Thoracic aorta (tissue), 2 donors: ENCODE measurements around the gene FAM13A. TPM values are rescaled to one million over a fixed set of nuclear protein-coding genes. Genes with fewer than 3 reads are reported as not detected.

Experiments
- ATAC-seq: fragments of 150-250 bp; one replicate; pipeline ENCODE4 v1.8.0; 2017; ENCODE audit warnings: low read depth; ENCODE audit not compliant: insufficient number of reproducible peaks, low FRiP score
- DNase-seq: peaks from one replicate; pipeline ENCODE4 v3.0.0-alpha.2; 2020; ENCODE audit warnings: low spot score
- H3K27ac ChIP-seq, 2 donors: fragments of 200-600 bp; sonication (generic); 1 replicate in 1 of 2; 2 replicates in 1 of 2; pipeline ENCODE4 v1.5.1; 2016; ENCODE audit warnings: mild to moderate bottlenecking in 2 of 2, moderate library complexity in 2 of 2
- H3K27me3 ChIP-seq: fragments of 200-600 bp; sonication (generic); replicated peaks from 2 replicates; pipeline ENCODE4 v1.6.0; 2016; ENCODE audit warnings: mild to moderate bottlenecking; ENCODE audit not compliant: insufficient read depth
- H3K36me3 ChIP-seq: fragments of 200-600 bp; sonication (generic); one replicate; pipeline ENCODE4 v1.5.1; 2016
- H3K4me1 ChIP-seq, 2 donors: fragments of 200-600 bp; sonication (generic); 1 replicate in 1 of 2; 2 replicates in 1 of 2; pipeline versions ENCODE4 v1.5.1 to v1.6.0; 2016; ENCODE audit warnings: low read depth in 2 of 2, mild to moderate bottlenecking in 1 of 2; ENCODE audit not compliant: control insufficient read depth in 1 of 2
- H3K4me3 ChIP-seq: fragments of 200-600 bp; sonication (generic); 2 replicates; pipeline ENCODE4 v1.5.1; 2016; ENCODE audit warnings: mild to moderate bottlenecking
- H3K9me3 ChIP-seq: fragments of 200-600 bp; sonication (generic); 2 replicates; pipeline ENCODE4 v1.5.1; 2016
- CTCF ChIP-seq: fragments of 200-600 bp; sonication (generic); IDR thresholded peaks from one replicate; pipeline ENCODE4 v1.5.1; 2019; ENCODE audit warnings: antibody characterized with exemption
- total RNA-seq, 2 donors: library from RNA; depleted of rRNA; stranded (reverse); fragments of >200 nt; gene quantifications; one replicate each; pipeline versions ENCODE4 v1.1.0 to v1.2.3, GENCODE V29; 2016

Gene FAM13A
- total RNA-seq, 2 donors from 2014 or later, result 27.3 to 32.5 TPM

GRCh38 chr4:88818631-88819470 is 238.1 kb downstream of the FAM13A start:
- Histone ChIP-seq H3K36me3 (no peaks in the 10 kb centered on the region), H3K4me3 (no peak overlapping the region), H3K27me3 (no peaks in the 10 kb centered on the region), H3K9me3 (no peaks in the 10 kb centered on the region), H3K27ac (peak overlapping the region; percentile 29 to 83), H3K4me1 (peaks cover 40 to 65% of the 10 kb centered on the region in 2 donors)
- ATAC-seq (no peak), DNase-seq (no peak)
- TF ChIP-seq CTCF, result peak; percentile 34

GRCh38 chr4:88817740-88818139 is 239.2 kb downstream of the FAM13A start:
- H3K27me3 ChIP-seq, result no peaks in the 10 kb centered on the region
- DNase-seq (no peak), ATAC-seq (no peak)
- no peaks in the 10 kb centered on the region for H3K36me3 ChIP-seq
- H3K4me3 ChIP-seq, result no peak overlapping the region
- TF ChIP-seq CTCF, result no peak
- H3K4me1 ChIP-seq, result peaks cover 40 to 70% of the 10 kb centered on the region in 2 donors
- no peaks in the 10 kb centered on the region for H3K9me3 ChIP-seq
- H3K27ac ChIP-seq, result no peak overlapping the region

- Histone ChIP-seq H3K27ac (no peak overlapping the region), H3K4me3 (no peak overlapping the region), H3K36me3 (no peaks in the 10 kb centered on the region), H3K27me3 (no peaks in the 10 kb centered on the region), H3K9me3 (no peaks in the 10 kb centered on the region), H3K4me1 (peaks cover 30 to 66% of the 10 kb centered on the region in 2 donors)
- TF ChIP-seq CTCF, result no peak
- DNase-seq, result no peak
- ATAC-seq, result no peak
Observed at GRCh38 chr4:88816360-88816759, 240.6 kb downstream of the FAM13A start.

GRCh38 chr4:88814043-88814617 is 242.9 kb downstream of the FAM13A start:
- no peak for TF ChIP-seq CTCF
- Histone ChIP-seq H3K4me3 (no peak overlapping the region), H3K4me1 (peaks cover 22 to 61% of the 10 kb centered on the region in 2 donors), H3K27me3 (no peaks in the 10 kb centered on the region), H3K36me3 (no peaks in the 10 kb centered on the region), H3K9me3 (no peaks in the 10 kb centered on the region), H3K27ac (no peak overlapping the region)
- DNase-seq, result no peak
- ATAC-seq, result no peak

- no peak for DNase-seq
- Histone ChIP-seq H3K9me3 (no peaks in the 10 kb centered on the region), H3K27ac (no peak overlapping the region), H3K36me3 (no peaks in the 10 kb centered on the region), H3K27me3 (no peaks in the 10 kb centered on the region), H3K4me3 (no peak overlapping the region), H3K4me1 (peaks cover 14 to 59% of the 10 kb centered on the region in 2 donors)
- no peak for ATAC-seq
- no peak for TF ChIP-seq CTCF
Observed at GRCh38 chr4:88813013-88813412, 244.0 kb downstream of the FAM13A start.
